Adrenal gland (tissue), 12 donors: ENCODE measurements around the gene PKLR. TPM values are rescaled to one million over a fixed set of nuclear protein-coding genes. Genes with fewer than 3 reads are reported as not detected.

Experiments
- DNase-seq, 7 donors: peaks; one replicate each; pipeline ENCODE4 v3.0.0-alpha.2; 2019 to 2020
- H3K27ac ChIP-seq, 5 donors: fragments of 200-600 bp; sonication (generic) in 4 of 5; 1 replicate in 3 of 5; 2 replicates in 2 of 5; pipeline versions ENCODE4 v1.5.1 to v1.8.0; 2016 to 2020; ENCODE audit warnings: mild to moderate bottlenecking in 1 of 5
- H3K27me3 ChIP-seq: fragments of 200-600 bp; 2 replicates; pipeline ENCODE4 v1.8.0; 2021
- H3K36me3 ChIP-seq, 2 donors: fragments of 200-600 bp; replicated peaks in 1 of 2; 1 replicate in 1 of 2; 2 replicates in 1 of 2; pipeline versions ENCODE4 v1.5.1 to v1.8.0; 2018 to 2022
- H3K4me1 ChIP-seq, 2 donors: fragments of 200-600 bp; replicated peaks in 1 of 2; 1 replicate in 1 of 2; 2 replicates in 1 of 2; pipeline versions ENCODE4 v1.5.1 to v1.8.0; 2018 to 2021
- H3K4me3 ChIP-seq, 4 donors: fragments of 200-600 bp; sonication (generic) in 3 of 4; one replicate each; pipeline ENCODE4 v1.5.1; 2016 to 2018
- H3K9me3 ChIP-seq, 3 donors: fragments of 200-600 bp; sonication (generic) in 1 of 3; replicated peaks in 1 of 3; 1 replicate in 2 of 3; 2 replicates in 1 of 3; pipeline versions ENCODE4 v1.5.1 to v1.8.0; 2016 to 2021
- CTCF ChIP-seq, 6 experiments: fragments of 450-650 bp in 4 of 6; fragments of 200-600 bp in 2 of 6; sonication (generic) in 1 of 6; IDR thresholded peaks; 1 replicate in 5 of 6; 2 replicates in 1 of 6; pipeline versions ENCODE4 v1.5.1 to v1.8.0; 2016 to 2021; ENCODE audit warnings: antibody characterized with exemption in 6 of 6, mild to moderate bottlenecking in 2 of 6, moderate library complexity in 1 of 6
- POLR2A ChIP-seq, 2 donors: fragments of 450-650 bp; IDR thresholded peaks; one replicate each; pipeline ENCODE4 v1.6.1; 2017; ENCODE audit warnings: antibody characterized with exemption in 2 of 2, mild to moderate bottlenecking in 2 of 2, moderate library complexity in 1 of 2
- WGBS, 4 donors: extraction: QIAGEN DNeasy Blood & Tissue Kit in 2 of 4; methylation state at CpG; one replicate each; pipeline versions ENCODE4 v1.1.5 to v1.1.7; 2013 to 2017; 5-methylcytosine and 5-hydroxymethylcytosine counted together
- intact Hi-C, 2 donors: fragments of 100-400 bp; cut with DNase I; formaldehyde crosslinking; loops; one replicate each; pipeline versions ENCODE4 v1.14.1 to v1.15.0; 2022 to 2023
- polyA plus RNA-seq, 3 donors: library from polyadenylated mRNA; stranded (reverse); fragments of 200-250 nt in 2 of 3; fragments of 350-450 nt in 1 of 3; fragmentation: Illumina TruSeq in 1 of 3; extraction: RNeasy Lipid Tissue Mini Kit (QIAGEN cat#74804) in 1 of 3; gene quantifications; one replicate each; pipeline ENCODE4 v1.2.3, GENCODE V29; 2013 to 2014
- total RNA-seq, 9 donors: library from RNA; depleted of rRNA in 4 of 9; stranded (reverse); fragments of >200 nt in 4 of 9; fragments of 120-200 nt in 1 of 9; fragmentation: NEBNext Ultra II Directional in 1 of 9; extraction: Animal tissue kit (Norgen Biotek cat#: 25700) in 1 of 9; gene quantifications; one replicate each; pipeline versions ENCODE4 v1.1.0 to v1.2.4, GENCODE V29; 2013 to 2023
- donor health status: healthy with polysubstance abuse.
- donor health status: Bipolar disorder and iron deficiency.
- donor health status: DM: yes; HTN: yes; CAD: no.
- donor health status: DM: no; HTN: no; CAD: no.
- donor health status: DM: no; HTN: no; CAD: no.
- donor health status: DM: yes; HTN: yes; CAD: no.

PKLR gene
- total and polyA plus RNA-seq, 12 donors, result 0.10 to 0.34 (median 0.21) TPM; not detected in 8

- H3K4me1 ChIP-seq, result no peaks in the 10 kb centered on the region
- no peak for TF ChIP-seq POLR2A (IDR thresholded peaks at IDR 0.05)
- H3K36me3 ChIP-seq, result no peaks in the 10 kb centered on the region
- H3K27ac ChIP-seq, result no peak overlapping the region
- intact Hi-C loops, result no loop called here
- DNase-seq, result no peak
- H3K9me3 ChIP-seq, result no peaks in the 10 kb centered on the region
- no peaks in the 10 kb centered on the region for H3K27me3 ChIP-seq
- 73 to 95% (median 92%) methylated on average over 3 to 21 of the region's 21 CpGs for WGBS, 4 donors
- H3K4me3 ChIP-seq, result no peak overlapping the region
These were observed 13.2 kb downstream of the PKLR start for GRCh38 chr1:155287987-155288543.

- H3K27me3 ChIP-seq, result no peaks in the 10 kb centered on the region
- H3K4me1 ChIP-seq, result no peaks in the 10 kb centered on the region
- no peak overlapping the region for H3K4me3 ChIP-seq
- 96 to 100% (median 100%) methylated on average over 2 of the region's 2 CpGs for WGBS, 4 donors
- no peaks in the 10 kb centered on the region for H3K36me3 ChIP-seq
- TF ChIP-seq POLR2A (IDR thresholded peaks at IDR 0.05) (no peak), CTCF (IDR thresholded peaks at IDR 0.05) (no peak)
- intact Hi-C loops, result no loop called here
- H3K9me3 ChIP-seq, result no peaks in the 10 kb centered on the region
- H3K27ac ChIP-seq, result no peak overlapping the region
- no peak for DNase-seq
These were observed 14.7 kb downstream of the PKLR start for GRCh38 chr1:155286544-155286943.

- no peaks in the 10 kb centered on the region for H3K36me3 ChIP-seq
- no peaks in the 10 kb centered on the region for H3K4me1 ChIP-seq
- 89 to 93% (median 91%) methylated on average over 2 to 18 of the region's 18 CpGs for WGBS, 4 donors
- TF ChIP-seq CTCF (IDR thresholded peaks at IDR 0.05) (no peak), POLR2A (IDR thresholded peaks at IDR 0.05) (no peak)
- DNase-seq, result no peak
- no peaks in the 10 kb centered on the region for H3K9me3 ChIP-seq
- H3K27me3 ChIP-seq, result no peaks in the 10 kb centered on the region
- no peak overlapping the region for H3K27ac ChIP-seq
- intact Hi-C loops, result no loop called here
- H3K4me3 ChIP-seq, result no peak overlapping the region
These were observed 15.6 kb downstream of the PKLR start for GRCh38 chr1:155285631-155286044.

- Histone ChIP-seq H3K4me1 (no peaks in the 10 kb centered on the region), H3K9me3 (no peaks in the 10 kb centered on the region), H3K36me3 (no peaks in the 10 kb centered on the region), H3K4me3 (no peak overlapping the region), H3K27ac (no peak overlapping the region), H3K27me3 (no peaks in the 10 kb centered on the region)
- TF ChIP-seq CTCF (IDR thresholded peaks at IDR 0.05), result no peak
- no peak for TF ChIP-seq POLR2A (IDR thresholded peaks at IDR 0.05)
- 91 to 96% (median 95%) methylated on average over 7 to 14 of the region's 14 CpGs for WGBS, 4 donors
- intact Hi-C loops, result no loop called here
- DNase-seq, result no peak
These were observed 16.2 kb downstream of the PKLR start for GRCh38 chr1:155285063-155285462.

- Histone ChIP-seq H3K4me1 (no peaks in the 10 kb centered on the region), H3K36me3 (no peaks in the 10 kb centered on the region), H3K9me3 (no peaks in the 10 kb centered on the region), H3K27me3 (no peaks in the 10 kb centered on the region), H3K4me3 (no peak overlapping the region), H3K27ac (no peak overlapping the region)
- no peak for TF ChIP-seq CTCF (IDR thresholded peaks at IDR 0.05)
- no peak for TF ChIP-seq POLR2A (IDR thresholded peaks at IDR 0.05)
- 86 to 93% (median 87%) methylated on average over 7 to 12 of the region's 12 CpGs for WGBS, 4 donors
- intact Hi-C loops, result no loop called here
- DNase-seq, result no peak
These were observed 16.8 kb downstream of the PKLR start for GRCh38 chr1:155284476-155284875.
